Nephron (organoid): ENCODE measurements around the gene CD44.

Experiments
- H3K27ac Mint-ChIP-seq, 3 experiments: 2 replicates each; pipeline ENCODE4 v1.8.0; 2020; ENCODE audit warnings: mixed read lengths in 3 of 3, mild to moderate bottlenecking in 2 of 3, moderate library complexity in 1 of 3
- H3K27me3 Mint-ChIP-seq: 2 replicates; pipeline ENCODE4 v1.8.0; 2021; ENCODE audit warnings: low read depth, mild to moderate bottlenecking, moderate library complexity, mixed read lengths
- H3K36me3 Mint-ChIP-seq: 2 replicates; pipeline ENCODE4 v1.8.0; 2020; ENCODE audit warnings: low read depth, mixed read lengths
- H3K4me1 Mint-ChIP-seq: 2 replicates; pipeline ENCODE4 v1.8.0; 2020; ENCODE audit warnings: mixed read lengths
- H3K4me3 Mint-ChIP-seq, 3 experiments: 2 replicates each; pipeline ENCODE4 v1.8.0; 2020; ENCODE audit warnings: mild to moderate bottlenecking in 3 of 3, mixed read lengths in 3 of 3, moderate library complexity in 2 of 3
- H3K9me3 Mint-ChIP-seq: 2 replicates; pipeline ENCODE4 v1.8.0; 2020; ENCODE audit warnings: mixed read lengths
- TF ChIP-seq, protein P1 (sequence below), 3 experiments: fragments of 200-600 bp; sonication (generic); IDR thresholded peaks; one replicate each; pipeline ENCODE4 v1.5.0; 2021; ENCODE audit warnings: antibody characterized with exemption in 3 of 3; ENCODE audit not compliant: unreplicated experiment in 3 of 3

The CD44 gene

DNA sequence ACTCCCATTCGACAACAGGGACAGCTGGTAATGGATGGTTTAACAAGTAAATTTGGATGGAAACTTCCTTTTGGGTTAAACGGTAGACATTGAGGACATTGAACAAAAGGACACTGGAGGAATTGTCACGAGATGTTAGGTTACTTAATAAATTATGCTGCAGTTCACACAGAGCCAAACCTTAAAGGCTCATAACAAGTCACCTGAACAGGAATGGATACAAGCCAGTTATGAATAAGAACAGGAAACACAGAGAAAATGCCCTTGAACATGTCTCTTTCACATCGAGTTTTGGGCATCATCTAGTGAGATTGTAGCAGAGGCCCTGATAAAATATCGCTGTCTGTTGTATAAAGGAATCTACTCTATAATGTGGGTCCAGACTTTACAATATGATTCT is 65.6 kb downstream of the CD44 start:
- Mint-ChIP-seq H3K36me3 (no peaks in the 10 kb centered on the region), H3K27me3 (no peaks in the 10 kb centered on the region), H3K4me3 (no peak overlapping the region), H3K9me3 (peaks cover 6% of the 10 kb centered on the region), H3K4me1 (no peaks in the 10 kb centered on the region), H3K27ac (no peak overlapping the region)
- TF ChIP-seq, protein P1, sequence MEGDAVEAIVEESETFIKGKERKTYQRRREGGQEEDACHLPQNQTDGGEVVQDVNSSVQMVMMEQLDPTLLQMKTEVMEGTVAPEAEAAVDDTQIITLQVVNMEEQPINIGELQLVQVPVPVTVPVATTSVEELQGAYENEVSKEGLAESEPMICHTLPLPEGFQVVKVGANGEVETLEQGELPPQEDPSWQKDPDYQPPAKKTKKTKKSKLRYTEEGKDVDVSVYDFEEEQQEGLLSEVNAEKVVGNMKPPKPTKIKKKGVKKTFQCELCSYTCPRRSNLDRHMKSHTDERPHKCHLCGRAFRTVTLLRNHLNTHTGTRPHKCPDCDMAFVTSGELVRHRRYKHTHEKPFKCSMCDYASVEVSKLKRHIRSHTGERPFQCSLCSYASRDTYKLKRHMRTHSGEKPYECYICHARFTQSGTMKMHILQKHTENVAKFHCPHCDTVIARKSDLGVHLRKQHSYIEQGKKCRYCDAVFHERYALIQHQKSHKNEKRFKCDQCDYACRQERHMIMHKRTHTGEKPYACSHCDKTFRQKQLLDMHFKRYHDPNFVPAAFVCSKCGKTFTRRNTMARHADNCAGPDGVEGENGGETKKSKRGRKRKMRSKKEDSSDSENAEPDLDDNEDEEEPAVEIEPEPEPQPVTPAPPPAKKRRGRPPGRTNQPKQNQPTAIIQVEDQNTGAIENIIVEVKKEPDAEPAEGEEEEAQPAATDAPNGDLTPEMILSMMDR (IDR thresholded peaks at IDR 0.05; ENCODE audit: unreplicated experiment in 3 of 3): no peak

DNA sequence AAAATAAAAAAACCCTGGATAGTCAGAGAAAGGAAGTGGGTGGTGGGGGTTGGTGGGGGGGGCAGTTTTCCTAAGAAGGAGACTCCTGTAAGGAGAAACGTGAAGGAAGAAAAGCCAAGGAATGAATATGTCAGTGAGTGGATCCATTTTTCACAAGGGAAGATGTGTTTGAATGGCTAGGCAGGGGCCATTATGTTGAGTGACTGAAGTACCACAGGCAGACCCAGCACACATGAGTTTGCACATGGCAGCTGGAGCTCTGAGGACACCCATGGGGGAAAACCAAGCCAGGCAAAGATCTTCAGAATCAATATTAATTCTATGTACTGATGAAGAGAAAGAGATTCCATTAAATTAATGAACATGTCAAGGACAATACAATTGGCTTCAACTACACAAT is 67.6 kb downstream of the CD44 start:
- no peaks in the 10 kb centered on the region for H3K36me3 Mint-ChIP-seq
- no peaks in the 10 kb centered on the region for H3K4me1 Mint-ChIP-seq

DNA sequence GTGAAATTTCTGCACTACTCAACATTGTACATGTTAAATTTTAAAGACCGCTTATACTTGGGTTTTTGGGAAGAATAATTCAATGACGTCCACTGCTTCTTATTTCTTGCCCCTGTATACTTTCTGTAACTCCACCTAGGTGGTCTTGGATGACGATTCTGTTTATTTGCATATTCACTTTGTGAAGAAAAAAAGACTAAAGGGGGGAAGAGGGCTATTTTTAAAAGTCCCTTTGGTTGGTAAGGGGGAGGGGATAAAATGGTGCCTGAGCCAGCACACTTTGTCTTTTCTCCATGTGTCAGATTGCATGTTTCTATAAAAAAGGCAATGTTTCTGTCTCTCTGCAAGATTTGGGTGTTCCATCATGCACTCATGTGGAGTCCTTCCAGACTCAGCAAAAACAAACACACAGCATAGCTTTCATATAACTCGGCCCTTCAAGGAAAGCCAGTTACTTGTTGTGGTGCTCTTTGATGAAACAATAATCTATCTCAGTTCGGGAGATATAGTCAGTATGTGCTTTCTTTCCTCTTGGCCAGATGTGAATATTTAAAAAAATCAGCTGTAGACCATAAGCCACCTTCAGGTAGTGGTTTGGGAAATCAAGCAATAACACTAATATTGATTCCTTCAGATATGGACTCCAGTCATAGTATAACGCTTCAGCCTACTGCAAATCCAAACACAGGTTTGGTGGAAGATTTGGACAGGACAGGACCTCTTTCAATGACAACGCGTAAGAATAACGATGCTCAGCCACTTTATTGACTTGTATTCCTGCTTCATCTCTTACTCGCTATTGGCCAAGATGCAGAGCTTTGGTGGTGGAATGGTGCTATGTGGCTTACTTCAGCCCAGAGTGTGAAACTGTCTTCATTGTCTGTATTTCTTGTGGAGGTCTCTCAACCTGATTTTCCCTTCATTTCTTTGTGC is 68.8 kb downstream of the CD44 start:
- TF ChIP-seq, protein P1 (IDR thresholded peaks at IDR 0.05; ENCODE audit: unreplicated experiment in 3 of 3): no peak
- H3K4me3 Mint-ChIP-seq: no peak overlapping the region
- no peaks in the 10 kb centered on the region for H3K27me3 Mint-ChIP-seq
- no peaks in the 10 kb centered on the region for H3K4me1 Mint-ChIP-seq
- H3K27ac Mint-ChIP-seq: no peak overlapping the region
- peaks cover 20% of the 10 kb centered on the region for H3K9me3 Mint-ChIP-seq
- no peaks in the 10 kb centered on the region for H3K36me3 Mint-ChIP-seq

More for the DNA sequence above, 67.6 kb downstream of the CD44 start:
- Mint-ChIP-seq H3K27ac (no peak overlapping the region), H3K27me3 (no peaks in the 10 kb centered on the region), H3K4me3 (no peak overlapping the region), H3K9me3 (peaks cover 18% of the 10 kb centered on the region)
- TF ChIP-seq, protein P1 (IDR thresholded peaks at IDR 0.05; ENCODE audit: unreplicated experiment in 3 of 3): no peak

DNA sequence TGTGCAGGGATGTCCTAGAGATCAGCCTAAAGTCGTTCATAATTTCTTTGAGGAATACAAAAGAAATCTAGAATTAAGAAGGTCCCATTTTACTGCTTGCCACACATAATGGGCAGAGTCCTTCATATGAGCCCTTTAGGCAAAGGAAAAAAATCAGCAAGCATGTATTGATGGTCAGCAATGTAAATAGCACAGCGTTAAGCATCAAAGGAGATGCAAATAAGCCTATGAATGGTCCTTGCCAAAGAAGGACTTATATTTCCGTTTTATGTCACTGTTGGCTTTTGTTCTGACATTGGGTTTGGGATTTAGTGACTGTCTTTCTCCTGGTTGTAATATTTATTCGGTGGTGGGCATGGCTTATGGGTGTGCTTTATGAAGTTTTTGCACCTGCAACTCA is 69.8 kb downstream of the CD44 start:
- Mint-ChIP-seq H3K4me3 (no peak overlapping the region), H3K9me3 (peaks cover 20% of the 10 kb centered on the region), H3K27me3 (no peaks in the 10 kb centered on the region), H3K36me3 (no peaks in the 10 kb centered on the region), H3K4me1 (no peaks in the 10 kb centered on the region), H3K27ac (no peak overlapping the region)
- TF ChIP-seq, protein P1 (IDR thresholded peaks at IDR 0.05; ENCODE audit: unreplicated experiment in 3 of 3): no peak

DNA sequence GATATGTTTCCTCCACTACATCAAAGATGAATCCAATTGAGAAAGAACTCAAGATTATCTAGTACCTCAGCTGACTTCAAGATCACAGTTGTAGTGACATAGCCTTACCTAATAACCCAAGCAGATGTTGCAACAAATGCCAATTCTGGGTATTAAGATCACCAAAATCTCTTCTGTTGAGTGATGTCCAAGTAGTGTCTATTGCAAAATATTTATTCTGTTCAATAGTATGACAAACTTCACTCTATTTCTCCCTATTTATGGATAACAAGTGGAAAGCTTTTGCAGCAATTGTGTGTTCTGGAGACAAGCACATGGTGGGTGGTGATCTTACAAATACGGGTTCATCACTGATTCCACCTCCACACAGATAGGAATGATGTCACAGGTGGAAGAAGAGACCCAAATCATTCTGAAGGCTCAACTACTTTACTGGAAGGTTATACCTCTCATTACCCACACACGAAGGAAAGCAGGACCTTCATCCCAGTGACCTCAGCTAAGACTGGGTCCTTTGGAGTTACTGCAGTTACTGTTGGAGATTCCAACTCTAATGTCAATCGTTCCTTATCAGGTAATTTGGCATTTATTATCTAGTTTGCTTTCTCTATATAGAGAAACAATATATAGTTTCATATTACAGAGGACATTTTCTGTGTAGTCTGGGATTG is 72.0 kb downstream of the CD44 start:
- Mint-ChIP-seq H3K36me3 (no peaks in the 10 kb centered on the region), H3K4me1 (no peaks in the 10 kb centered on the region), H3K4me3 (no peak overlapping the region), H3K9me3 (peaks cover 18% of the 10 kb centered on the region), H3K27me3 (peaks cover 6% of the 10 kb centered on the region), H3K27ac (no peak overlapping the region)
- TF ChIP-seq, protein P1 (IDR thresholded peaks at IDR 0.05; ENCODE audit: unreplicated experiment in 3 of 3): no peak
